ENCODE data around the gene NDEL1. TPM values are rescaled to one million over a fixed set of nuclear protein-coding genes. Genes with fewer than 3 reads are reported as not detected.

NDEL1 gene
- total and polyA plus RNA-seq, 8 donors, result 14.4 to 28.8 (median 21.0) TPM

GRCh38 chr17:8472663-8473062 is 37.0 kb downstream of the NDEL1 start:
- no peaks in the 10 kb centered on the region for H3K4me1 ChIP-seq
- ATAC-seq (no peak), DNase-seq (no peak), FAIRE-seq (no peak)
- H3K36me3 ChIP-seq, result peaks cover 0 to 52% (median 9%) of the 10 kb centered on the region in 3 donors
- no peaks in the 10 kb centered on the region for H3K27me3 ChIP-seq
- WGBS, 2 donors, result 94 to 95% methylated on average over 8 of the region's 8 CpGs
- H3K9me3 ChIP-seq, result no peaks in the 10 kb centered on the region
- no peak overlapping the region for H3K27ac ChIP-seq
- intact Hi-C loops (cut with DNase I), result no loop called here
- no peak for TF ChIP-seq CTCF (IDR thresholded peaks at IDR 0.05)
- no peak overlapping the region for H3K4me3 ChIP-seq

GRCh38 chr17:8473451-8474192 is 37.9 kb downstream of the NDEL1 start:
- TF ChIP-seq CTCF (IDR thresholded peaks at IDR 0.05), result no peak
- no peak for ATAC-seq
- Histone ChIP-seq H3K4me3 (no peak overlapping the region), H3K36me3 (peaks cover 0 to 42% (median 8%) of the 10 kb centered on the region in 3 donors), H3K27ac (no peak overlapping the region), H3K27me3 (no peaks in the 10 kb centered on the region), H3K9me3 (no peaks in the 10 kb centered on the region), H3K4me1 (no peaks in the 10 kb centered on the region)
- WGBS, 2 donors, result 95 to 96% methylated on average over 13 of the region's 13 CpGs
- DNase-seq, result no peak
- intact Hi-C loops (cut with DNase I), result no loop called here
- no peak for FAIRE-seq

- no peak for ATAC-seq
- no peak for FAIRE-seq
- DNase-seq, result no peak
- no peak for TF ChIP-seq CTCF (IDR thresholded peaks at IDR 0.05)
- peaks cover 0 to 46% (median 8%) of the 10 kb centered on the region in 3 donors for H3K36me3 ChIP-seq
- intact Hi-C loops (cut with DNase I), result no loop called here
- WGBS, 2 donors, result 87 to 90% methylated on average over 15 of the region's 15 CpGs
- no peaks in the 10 kb centered on the region for H3K4me1 ChIP-seq
- no peak overlapping the region for H3K27ac ChIP-seq
- no peaks in the 10 kb centered on the region for H3K9me3 ChIP-seq
- no peaks in the 10 kb centered on the region for H3K27me3 ChIP-seq
- H3K4me3 ChIP-seq, result no peak overlapping the region
Measured at GRCh38 chr17:8474826-8475225, 39.1 kb downstream of the NDEL1 start.

- FAIRE-seq (no peak), DNase-seq (no peak), ATAC-seq (no peak)
- intact Hi-C loops (cut with DNase I), result no loop called here
- H3K4me1 ChIP-seq, result no peaks in the 10 kb centered on the region
- no peak for TF ChIP-seq CTCF (IDR thresholded peaks at IDR 0.05)
- no peaks in the 10 kb centered on the region for H3K9me3 ChIP-seq
- no peak overlapping the region for H3K27ac ChIP-seq
- H3K4me3 ChIP-seq, result no peak overlapping the region
- no peaks in the 10 kb centered on the region for H3K27me3 ChIP-seq
- WGBS, 2 donors, result 97 to 98% methylated on average over 9 of the region's 9 CpGs
- H3K36me3 ChIP-seq, result peaks cover 0 to 50% (median 8%) of the 10 kb centered on the region in 3 donors
Measured at GRCh38 chr17:8475227-8475626, 39.5 kb downstream of the NDEL1 start.

- 85 to 87% methylated on average over 16 of the region's 16 CpGs for WGBS, 2 donors
- no peak for TF ChIP-seq CTCF (IDR thresholded peaks at IDR 0.05)
- Histone ChIP-seq H3K4me3 (no peak overlapping the region), H3K27ac (no peak overlapping the region), H3K9me3 (no peaks in the 10 kb centered on the region), H3K36me3 (peaks cover 0 to 53% (median 8%) of the 10 kb centered on the region in 3 donors), H3K4me1 (no peaks in the 10 kb centered on the region), H3K27me3 (no peaks in the 10 kb centered on the region)
- peak in 2 of 4 donors; percentile 14 to 26 for ATAC-seq
- no peak for DNase-seq
- intact Hi-C loops (cut with DNase I), result no loop called here
- FAIRE-seq, result no peak
Measured at GRCh38 chr17:8475781-8476180, 40.1 kb downstream of the NDEL1 start.

Data from pancreas (tissue), 10 donors.